ENCODE measurements around the gene CNFN.

Gene CNFN

GRCh38 chr19:42412227-42412626, 22.1 kb upstream of the CNFN start:
- in situ Hi-C loops (cut with MboI; ENCODE audit: low pct_unique_long_range_greater_than_20kb, low sequenced_read_pairs): loop anchor here (25.0 kb wide), 1 partner anchor 300 kb away; no protein-coding TSS in a partner anchor
- no peak for DNase-seq

GRCh38 chr19:42411581-42412178, 21.6 kb upstream of the CNFN start:
- DNase-seq: no peak
- in situ Hi-C loops (cut with MboI; ENCODE audit: low pct_unique_long_range_greater_than_20kb, low sequenced_read_pairs): loop anchor here (25.0 kb wide), 1 partner anchor 299 kb away; no protein-coding TSS in a partner anchor

GRCh38 chr19:42410371-42410770, 20.3 kb upstream of the CNFN start:
- in situ Hi-C loops (cut with MboI; ENCODE audit: low pct_unique_long_range_greater_than_20kb, low sequenced_read_pairs): loop anchor here (25.0 kb wide), 1 partner anchor 298 kb away; no protein-coding TSS in a partner anchor
- no peak for DNase-seq

GRCh38 chr19:42409477-42409876, 19.4 kb upstream of the CNFN start:
- DNase-seq: no peak
- in situ Hi-C loops (cut with MboI; ENCODE audit: low pct_unique_long_range_greater_than_20kb, low sequenced_read_pairs): loop anchor here (25.0 kb wide), 1 partner anchor 297 kb away; no protein-coding TSS in a partner anchor

- in situ Hi-C loops (cut with MboI; ENCODE audit: low pct_unique_long_range_greater_than_20kb, low sequenced_read_pairs): loop anchor here (25.0 kb wide), 1 partner anchor 295 kb away; no protein-coding TSS in a partner anchor
- DNase-seq: no peak
These were observed 17.7 kb upstream of the CNFN start for GRCh38 chr19:42407816-42408175.

GRCh38 chr19:42407085-42407815, 17.2 kb upstream of the CNFN start:
- no peak for DNase-seq
- in situ Hi-C loops (cut with MboI; ENCODE audit: low pct_unique_long_range_greater_than_20kb, low sequenced_read_pairs): loop anchor here (25.0 kb wide), 1 partner anchor 295 kb away; no protein-coding TSS in a partner anchor

- in situ Hi-C loops (cut with MboI; ENCODE audit: low pct_unique_long_range_greater_than_20kb, low sequenced_read_pairs): loop anchor here (25.0 kb wide), 1 partner anchor 294 kb away; no protein-coding TSS in a partner anchor
These were observed 16.0 kb upstream of the CNFN start for GRCh38 chr19:42406111-42406510.

GRCh38 chr19:42403586-42403985, 13.5 kb upstream of the CNFN start:
- no peak for DNase-seq

More at GRCh38 chr19:42406111-42406510, 16.0 kb upstream of the CNFN start:
- DNase-seq: no peak

DNA sequence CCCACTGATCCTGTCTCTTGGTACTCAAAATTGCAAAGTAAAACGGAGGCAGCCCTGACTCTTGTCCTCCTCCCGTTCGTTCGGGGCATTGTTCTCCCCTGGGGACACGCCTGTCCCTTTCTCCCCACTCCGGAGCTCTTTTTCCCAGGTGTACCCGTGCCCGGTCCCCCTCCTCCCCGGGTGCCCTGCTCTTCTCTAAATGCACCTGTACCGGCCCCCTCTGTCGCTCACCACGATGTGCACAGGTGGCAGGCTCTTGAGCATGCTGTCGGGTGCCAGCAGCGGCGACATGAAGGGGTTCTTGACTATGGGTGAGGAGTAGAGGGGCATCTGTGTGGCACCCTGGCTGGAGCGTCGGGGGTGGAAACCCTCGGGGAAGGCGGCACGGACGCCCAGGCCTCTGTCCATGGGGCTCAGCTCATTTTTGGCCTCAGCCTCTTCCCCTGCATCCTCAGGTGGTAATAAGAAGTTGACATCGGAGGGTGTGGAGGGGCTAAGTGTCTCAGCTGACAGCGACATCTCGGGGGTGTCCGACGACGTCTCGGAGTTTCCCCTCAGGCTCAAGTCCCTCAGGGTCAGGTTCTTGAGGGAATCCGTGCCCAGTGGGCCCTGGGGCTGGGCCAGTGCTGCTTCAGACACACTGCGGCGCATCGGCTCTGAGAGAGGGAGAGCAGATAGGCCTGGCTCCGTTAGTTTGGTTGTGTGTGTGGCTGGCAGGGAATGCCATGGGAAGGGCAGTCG, 12.4 kb upstream of the CNFN start:
- no peak for DNase-seq
- in situ Hi-C loops (cut with MboI; ENCODE audit: low pct_unique_long_range_greater_than_20kb, low sequenced_read_pairs): loop anchor here (25.0 kb wide), 1 partner anchor 290 kb away; no protein-coding TSS in a partner anchor

More at GRCh38 chr19:42403586-42403985, 13.5 kb upstream of the CNFN start:
- in situ Hi-C loops (cut with MboI; ENCODE audit: low pct_unique_long_range_greater_than_20kb, low sequenced_read_pairs): loop anchor here (25.0 kb wide), 1 partner anchor 291 kb away; no protein-coding TSS in a partner anchor

GRCh38 chr19:42401365-42402303, 11.5 kb upstream of the CNFN start:
- in situ Hi-C loops (cut with MboI; ENCODE audit: low pct_unique_long_range_greater_than_20kb, low sequenced_read_pairs): loop anchor here (25.0 kb wide), 1 partner anchor 289 kb away; no protein-coding TSS in a partner anchor
- DNase-seq: peak; percentile 69

DNA sequence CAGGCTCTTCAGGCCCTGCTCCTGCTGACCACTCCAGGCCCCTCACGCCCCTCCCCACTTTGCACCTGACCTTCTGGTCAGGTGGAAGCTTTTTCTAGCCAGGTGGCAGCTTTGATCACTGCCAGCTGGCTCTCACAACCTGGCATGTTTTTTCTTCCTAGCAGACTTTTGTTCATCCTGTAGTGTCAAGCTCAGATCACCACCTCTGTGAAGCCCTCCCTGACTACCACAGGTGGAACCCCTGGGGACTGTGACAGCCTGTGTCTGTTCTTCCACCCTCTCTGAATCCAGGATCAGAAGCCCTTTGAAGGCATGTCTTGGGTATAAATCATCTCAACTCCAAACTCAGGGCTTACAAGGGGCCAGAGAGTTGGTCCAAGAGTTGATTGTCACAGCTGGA, 10.3 kb upstream of the CNFN start:
- no peak for DNase-seq
- in situ Hi-C loops (cut with MboI; ENCODE audit: low pct_unique_long_range_greater_than_20kb, low sequenced_read_pairs): loop anchor here (25.0 kb wide), 1 partner anchor 288 kb away; no protein-coding TSS in a partner anchor

- in situ Hi-C loops (cut with MboI; ENCODE audit: low pct_unique_long_range_greater_than_20kb, low sequenced_read_pairs): no loop called here
- DNase-seq: no peak
These were observed 7.4 kb upstream of the CNFN start for GRCh38 chr19:42397263-42398166.

DNA sequence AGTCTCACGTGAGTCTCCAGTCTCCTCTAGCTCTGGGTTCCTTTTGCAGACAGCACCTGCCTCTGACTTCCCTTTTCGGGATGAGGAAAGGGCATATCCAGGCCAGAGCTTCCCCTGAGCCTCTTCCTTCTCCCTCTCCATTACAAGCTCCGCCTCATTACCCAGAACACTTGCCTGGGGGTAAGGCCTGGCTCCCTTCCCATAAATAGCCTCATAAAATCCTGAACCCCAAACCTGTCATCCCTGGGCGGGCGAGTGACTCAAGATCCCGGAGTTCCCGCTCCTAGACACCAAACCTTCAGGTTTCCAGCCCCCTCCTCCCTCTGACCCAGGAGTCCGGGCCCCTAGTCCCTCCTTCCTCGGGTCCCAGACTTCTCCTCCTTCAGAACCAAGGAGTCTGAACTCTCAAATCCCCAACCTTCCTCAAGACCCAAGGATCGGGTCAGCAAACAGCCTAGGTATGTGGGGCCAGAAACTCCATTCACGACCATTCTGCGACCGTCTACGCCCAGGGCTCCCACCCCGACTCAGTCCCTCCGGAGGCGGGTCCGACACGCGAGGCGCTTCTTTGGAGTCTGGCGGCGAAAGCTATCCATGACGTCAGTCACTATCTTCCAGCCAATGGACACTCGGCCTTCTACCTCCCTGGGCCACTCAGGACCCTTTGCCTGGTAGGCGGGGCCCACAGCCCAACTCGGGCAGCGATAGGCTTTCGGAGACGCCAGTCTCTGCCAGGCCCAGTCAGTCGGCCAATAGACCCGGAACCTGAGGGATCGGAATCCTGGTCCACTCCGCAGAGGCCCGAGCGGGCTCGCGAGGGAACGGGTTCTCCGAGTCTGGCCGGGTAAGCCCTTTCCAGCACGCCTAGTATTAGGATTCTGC, 6.5 kb upstream of the CNFN start:
- DNase-seq: peak; percentile 99
- in situ Hi-C loops (cut with MboI; ENCODE audit: low pct_unique_long_range_greater_than_20kb, low sequenced_read_pairs): no loop called here

DNA sequence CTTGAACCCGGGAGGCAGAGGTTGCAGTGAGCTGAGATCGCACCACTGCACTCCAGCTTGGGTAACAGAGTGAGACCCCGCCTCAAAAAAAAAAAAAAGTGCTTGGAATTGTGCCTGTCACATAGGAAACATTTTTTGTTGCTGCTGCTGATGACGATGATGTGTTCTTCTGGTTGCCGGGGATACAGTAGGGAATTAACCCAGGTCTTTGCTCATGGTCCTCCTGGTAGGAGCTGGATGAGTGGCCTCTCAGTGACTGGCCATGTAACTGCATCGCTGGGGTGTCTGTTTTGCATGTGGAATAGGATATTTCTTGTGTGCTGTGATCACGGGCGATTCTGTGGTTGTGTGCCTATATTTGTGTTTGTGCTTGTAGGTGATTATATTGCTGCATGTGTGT, 4.7 kb upstream of the CNFN start:
- in situ Hi-C loops (cut with MboI; ENCODE audit: low pct_unique_long_range_greater_than_20kb, low sequenced_read_pairs): no loop called here

GRCh38 chr19:42392165-42392564, 2.1 kb upstream of the CNFN start:
- in situ Hi-C loops (cut with MboI; ENCODE audit: low pct_unique_long_range_greater_than_20kb, low sequenced_read_pairs): no loop called here
- no peak for DNase-seq

More for the DNA sequence above, 4.7 kb upstream of the CNFN start:
- no peak for DNase-seq

DNA sequence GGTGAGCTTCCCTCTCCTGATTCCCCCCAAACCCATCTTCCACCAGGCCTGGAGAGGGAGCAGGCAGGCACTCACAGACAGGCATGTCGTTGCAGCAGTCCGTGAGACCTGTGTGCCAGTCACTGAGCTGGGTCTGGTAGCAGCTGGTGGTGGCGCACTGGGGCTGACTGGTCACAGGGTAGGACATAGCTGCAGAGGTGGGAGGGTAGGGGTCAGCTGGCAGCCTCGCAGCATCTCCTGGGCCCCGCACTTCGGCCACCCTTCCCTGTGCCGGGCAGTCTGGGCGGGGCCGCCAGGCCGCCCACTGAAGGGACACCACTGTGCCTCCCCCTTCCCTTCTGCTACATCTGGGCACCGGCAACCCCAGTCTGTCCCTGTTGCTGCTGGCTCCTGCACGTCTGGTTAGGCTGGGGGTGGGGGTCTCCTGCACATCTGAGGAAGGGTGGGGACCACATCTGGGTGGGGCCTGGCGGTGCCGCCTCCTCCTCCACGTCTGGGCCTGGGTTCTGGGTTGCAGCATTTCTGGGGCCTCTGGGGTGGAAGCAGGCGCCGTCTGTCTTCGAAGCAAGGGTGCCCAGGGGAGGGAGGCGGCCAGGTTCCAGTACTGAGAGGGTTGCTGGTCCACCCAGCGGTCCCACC, 1.1 kb downstream of the CNFN start:
- DNase-seq: no peak
- in situ Hi-C loops (cut with MboI; ENCODE audit: low pct_unique_long_range_greater_than_20kb, low sequenced_read_pairs): no loop called here
